Kidney (tissue), 14 donors: Measurements from ENCODE around the gene NHLRC1. TPM values are rescaled to one million over a fixed set of nuclear protein-coding genes. Genes with fewer than 3 reads are reported as not detected.

Source experiments
- DNase-seq, 5 donors: peaks; one replicate each; pipeline ENCODE4 v3.0.0-alpha.2; 2013 to 2020
- FAIRE-seq: peaks from 2 replicates; lab custom pipeline; 2012; peaks lifted over from hg19 to GRCh38; lab: Jason Lieb, UNC
- H3K27ac ChIP-seq, 2 donors: one replicate each; pipeline ENCODE4 v1.7.0; 2013; ENCODE audit warnings: low read depth in 2 of 2, low read length in 2 of 2, inconsistent platforms in 1 of 2
- H3K27me3 ChIP-seq: one replicate; pipeline ENCODE4 v1.7.1; 2013; ENCODE audit warnings: low read length, inconsistent platforms; ENCODE audit not compliant: control insufficient read depth, insufficient read depth
- H3K36me3 ChIP-seq, 3 donors: one replicate each; pipeline versions ENCODE4 v1.7.0 to v1.7.1; 2013; ENCODE audit warnings: low read length in 3 of 3, control low read depth in 1 of 3, inconsistent platforms in 1 of 3; ENCODE audit not compliant: insufficient read depth in 3 of 3, control insufficient read depth in 2 of 3
- H3K4me1 ChIP-seq, 3 donors: one replicate each; pipeline versions ENCODE4 v1.7.0 to v1.7.1; 2013; ENCODE audit warnings: low read length in 3 of 3, inconsistent platforms in 1 of 3, low read depth in 1 of 3; ENCODE audit not compliant: control insufficient read depth in 2 of 3, insufficient read depth in 2 of 3
- H3K4me3 ChIP-seq, 3 donors: one replicate each; pipeline versions ENCODE4 v1.7.0 to v1.8.1; 2013; ENCODE audit warnings: low read length in 3 of 3, control low read depth in 1 of 3, inconsistent platforms in 1 of 3
- H3K9ac ChIP-seq, 3 donors: one replicate each; pipeline versions ENCODE4 v1.7.0 to v1.7.1; 2013; ENCODE audit warnings: low read length in 3 of 3, control low read depth in 1 of 3, inconsistent platforms in 1 of 3
- H3K9me3 ChIP-seq, 3 donors: one replicate each; pipeline versions ENCODE4 v1.7.0 to v1.7.1; 2013; ENCODE audit warnings: low read length in 3 of 3, control low read depth in 1 of 3, inconsistent platforms in 1 of 3; ENCODE audit not compliant: control insufficient read depth in 2 of 3, insufficient read depth in 1 of 3
- intact Hi-C: fragments of 100-400 bp; cut with DNase I; formaldehyde crosslinking; loops from one replicate; pipeline ENCODE4 v1.11.1; 2022
- polyA plus RNA-seq: library from polyadenylated mRNA; stranded (reverse); fragments of 350-450 nt; fragmentation: Illumina TruSeq; extraction: RNeasy Lipid Tissue Mini Kit (QIAGEN cat#74804); gene quantifications from one replicate; pipeline ENCODE4 v1.2.3, GENCODE V29; 2014; ENCODE audit warnings: low read depth, low replicate concordance; ENCODE audit not compliant: insufficient read depth
- total RNA-seq: library from RNA; stranded (reverse); fragmentation: NEBNext Ultra II Directional; extraction: Animal tissue kit (Norgen Biotek cat#: 25700); gene quantifications from one replicate; pipeline ENCODE4 v1.2.1, GENCODE V29; 2021
- TF ChIP-seq, protein P1 (sequence below): IDR thresholded peaks from 3 replicates; pipeline ENCODE4 v1.5.1; 2012; ENCODE audit warnings: mild to moderate bottlenecking, moderate library complexity, borderline replicate concordance; ENCODE audit not compliant: insufficient read depth; ENCODE audit errors: extremely low read depth
- donor health status: control.
- donor health status: control.
- donor health status: control.
- donor health status: control.
- donor health status: control.
- donor health status: DM: yes; HTN: yes; CAD: no.
- donor health status: Normal renal cell carcinoma (clear cell type).

NHLRC1 gene
- total and polyA plus RNA-seq, 2 donors from 2014 or later: 1.8 to 2.0 TPM

DNA sequence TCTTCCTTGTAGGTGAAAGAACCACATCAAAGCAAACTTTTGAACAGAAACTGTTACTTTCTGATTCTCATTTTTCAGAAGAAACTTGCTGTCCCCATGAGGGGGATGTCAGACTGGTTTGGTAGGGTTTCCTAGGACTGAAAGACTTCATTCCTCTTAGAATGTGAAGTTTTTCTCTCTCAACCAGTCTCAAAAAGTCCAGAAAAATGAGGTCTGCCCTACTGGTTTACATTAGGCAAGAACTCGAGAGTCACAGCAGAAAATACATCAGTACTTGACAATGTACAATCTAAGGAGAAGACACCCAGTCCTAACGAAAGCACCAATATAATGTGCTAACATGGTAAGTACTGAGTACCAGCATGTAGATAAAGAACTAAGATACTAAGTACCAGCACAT, 12.7 kb upstream of the NHLRC1 start:
- FAIRE-seq (no peak), DNase-seq (no peak)
- Histone ChIP-seq H3K9me3 (no peaks in the 10 kb centered on the region), H3K4me3 (no peak overlapping the region), H3K27ac (no peak overlapping the region), H3K36me3 (peaks cover 0 to 38% (median 28%) of the 10 kb centered on the region in 3 donors), H3K9ac (no peak overlapping the region), H3K27me3 (no peaks in the 10 kb centered on the region), H3K4me1 (no peaks in the 10 kb centered on the region)
- intact Hi-C loops: no loop called here
- TF ChIP-seq, protein P1, sequence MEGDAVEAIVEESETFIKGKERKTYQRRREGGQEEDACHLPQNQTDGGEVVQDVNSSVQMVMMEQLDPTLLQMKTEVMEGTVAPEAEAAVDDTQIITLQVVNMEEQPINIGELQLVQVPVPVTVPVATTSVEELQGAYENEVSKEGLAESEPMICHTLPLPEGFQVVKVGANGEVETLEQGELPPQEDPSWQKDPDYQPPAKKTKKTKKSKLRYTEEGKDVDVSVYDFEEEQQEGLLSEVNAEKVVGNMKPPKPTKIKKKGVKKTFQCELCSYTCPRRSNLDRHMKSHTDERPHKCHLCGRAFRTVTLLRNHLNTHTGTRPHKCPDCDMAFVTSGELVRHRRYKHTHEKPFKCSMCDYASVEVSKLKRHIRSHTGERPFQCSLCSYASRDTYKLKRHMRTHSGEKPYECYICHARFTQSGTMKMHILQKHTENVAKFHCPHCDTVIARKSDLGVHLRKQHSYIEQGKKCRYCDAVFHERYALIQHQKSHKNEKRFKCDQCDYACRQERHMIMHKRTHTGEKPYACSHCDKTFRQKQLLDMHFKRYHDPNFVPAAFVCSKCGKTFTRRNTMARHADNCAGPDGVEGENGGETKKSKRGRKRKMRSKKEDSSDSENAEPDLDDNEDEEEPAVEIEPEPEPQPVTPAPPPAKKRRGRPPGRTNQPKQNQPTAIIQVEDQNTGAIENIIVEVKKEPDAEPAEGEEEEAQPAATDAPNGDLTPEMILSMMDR: no peak

DNA sequence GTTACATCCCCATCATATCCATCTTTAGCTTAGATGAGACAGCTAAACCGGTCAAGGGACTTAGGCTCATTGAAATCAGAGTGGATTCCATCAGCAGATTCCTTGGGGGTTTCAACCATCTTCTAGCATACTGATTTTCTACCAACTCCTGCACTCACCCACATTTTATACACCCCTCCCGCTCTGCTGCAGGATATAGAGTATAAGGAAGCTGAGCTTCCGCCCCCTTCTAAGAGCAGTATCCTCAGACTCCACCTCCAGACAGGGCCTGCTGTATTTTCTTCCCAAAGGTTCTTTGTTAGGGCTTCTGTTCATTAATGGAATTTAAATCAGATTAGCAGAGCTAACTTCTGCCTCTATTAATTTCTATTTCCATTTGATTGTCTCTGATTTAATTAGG, 9.9 kb upstream of the NHLRC1 start:
- intact Hi-C loops: no loop called here
- DNase-seq: no peak
- no peaks in the 10 kb centered on the region for H3K9me3 ChIP-seq
- H3K27me3 ChIP-seq: no peaks in the 10 kb centered on the region
- H3K36me3 ChIP-seq: peaks cover 0 to 31% (median 30%) of the 10 kb centered on the region in 3 donors
- TF ChIP-seq, protein P1: no peak
- H3K4me1 ChIP-seq: no peaks in the 10 kb centered on the region
- FAIRE-seq: no peak
- no peak overlapping the region for H3K27ac ChIP-seq
- no peak overlapping the region for H3K4me3 ChIP-seq
- H3K9ac ChIP-seq: no peak overlapping the region

DNA sequence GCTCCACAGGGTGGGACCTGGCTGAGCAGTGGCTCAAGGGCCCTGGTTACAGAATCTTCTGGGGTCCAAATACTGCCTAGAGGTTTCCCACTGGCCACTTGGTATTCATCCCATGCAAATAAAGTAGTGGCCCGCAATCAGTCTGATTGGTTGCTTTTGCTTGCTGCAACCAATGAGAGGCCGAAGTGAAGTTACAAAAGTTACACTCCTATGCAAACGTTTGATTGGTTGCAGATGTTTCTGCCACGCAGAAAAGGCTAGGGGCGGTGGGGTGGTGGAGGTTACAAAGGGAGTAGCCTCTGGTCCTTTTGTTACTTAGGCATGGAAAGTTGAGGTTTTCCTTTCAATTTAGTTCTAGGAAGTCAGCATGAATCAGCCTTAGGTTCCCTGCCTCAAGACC, 3.6 kb upstream of the NHLRC1 start:
- FAIRE-seq (no peak), DNase-seq (no peak)
- H3K27ac ChIP-seq: no peak overlapping the region
- H3K36me3 ChIP-seq: peaks cover 0 to 11% (median 6%) of the 10 kb centered on the region in 3 donors
- no peaks in the 10 kb centered on the region for H3K27me3 ChIP-seq
- H3K9me3 ChIP-seq: peaks cover 0 to 3% (median 0%) of the 10 kb centered on the region in 3 donors
- no peak overlapping the region for H3K4me3 ChIP-seq
- TF ChIP-seq, protein P1: no peak
- H3K4me1 ChIP-seq: peaks cover 0 to 4% (median 0%) of the 10 kb centered on the region in 3 donors
- intact Hi-C loops: no loop called here
- H3K9ac ChIP-seq: no peak overlapping the region
